Activated T-cell treated with anti-CD3 and anti-CD28 coated beads, Interleukin-2, amount 50 U/mL, for 72 hours (primary cell): ENCODE results near the gene TNN. TPM values are rescaled to one million over a fixed set of nuclear protein-coding genes. Genes with fewer than 3 reads are reported as not detected.
"Not testable (repeated sequence)": the region's sequence is repeated elsewhere in the genome, so short reads cannot be mapped to it uniquely, and the experiment has no call there.

Source experiments
- ATAC-seq, 2 donors: fragments of 150-1000 bp; cut with Tn5 transposase; replicated peaks in 1 of 2; 2 replicates each; pipeline ENCODE4 v1.10.0; 2021; ENCODE audit warnings: moderate library complexity in 2 of 2, mild to moderate bottlenecking in 1 of 2
- DNase-seq, 2 donors: peaks; one replicate each; pipeline ENCODE4 v3.0.0; 2021 to 2022; ENCODE audit warnings: mixed read lengths in 1 of 2
- H3K27ac Mint-ChIP-seq: one replicate; pipeline ENCODE4 v1.8.0; 2022; ENCODE audit warnings: mild to moderate bottlenecking, moderate library complexity, mixed read lengths
- H3K27me3 Mint-ChIP-seq: one replicate; pipeline ENCODE4 v1.8.0; 2022; ENCODE audit warnings: low read depth, mixed read lengths
- H3K36me3 Mint-ChIP-seq, 2 donors: one replicate each; pipeline ENCODE4 v1.8.0; 2022; ENCODE audit warnings: mixed read lengths in 2 of 2, mild to moderate bottlenecking in 1 of 2; ENCODE audit not compliant: insufficient read depth in 2 of 2
- H3K4me1 Mint-ChIP-seq: one replicate; pipeline ENCODE4 v1.8.0; 2022; ENCODE audit warnings: low read depth, mixed read lengths
- H3K4me3 Mint-ChIP-seq, 2 donors: one replicate each; pipeline ENCODE4 v1.8.0; 2022; ENCODE audit warnings: mild to moderate bottlenecking in 2 of 2, mixed read lengths in 2 of 2, moderate library complexity in 2 of 2
- H3K9me3 Mint-ChIP-seq, 2 donors: one replicate each; pipeline ENCODE4 v1.8.0; 2022; ENCODE audit warnings: mixed read lengths in 2 of 2
- total RNA-seq, 2 donors: library from RNA; stranded (reverse); gene quantifications; one replicate each; pipeline ENCODE4 v1.2.3, GENCODE V29; 2022

TNN gene
- total RNA-seq, 2 donors from 2014 or later = not detected

DNA sequence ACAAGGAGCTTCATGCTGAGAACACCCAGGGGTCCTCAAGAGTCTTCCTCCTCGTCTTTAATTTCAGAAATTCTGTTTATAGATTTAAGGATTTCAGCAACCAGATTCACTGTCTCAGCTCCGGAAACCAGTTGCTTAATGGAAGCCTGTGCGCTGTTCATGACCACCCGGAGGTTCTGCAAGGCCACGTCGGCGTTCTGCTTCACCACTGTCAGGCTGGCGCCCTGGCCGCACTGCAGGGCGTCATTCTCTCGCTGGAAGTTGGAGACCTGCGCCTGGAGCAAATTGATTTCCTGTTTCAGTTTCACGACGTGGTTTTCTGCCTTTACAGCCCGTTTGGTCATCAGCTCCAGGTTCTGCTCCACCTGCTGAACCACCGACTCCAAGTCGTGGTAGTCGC lies 23.0 kb upstream of the TNN start:
- peaks cover 28% of the 10 kb centered on the region for H3K27me3 Mint-ChIP-seq

DNA sequence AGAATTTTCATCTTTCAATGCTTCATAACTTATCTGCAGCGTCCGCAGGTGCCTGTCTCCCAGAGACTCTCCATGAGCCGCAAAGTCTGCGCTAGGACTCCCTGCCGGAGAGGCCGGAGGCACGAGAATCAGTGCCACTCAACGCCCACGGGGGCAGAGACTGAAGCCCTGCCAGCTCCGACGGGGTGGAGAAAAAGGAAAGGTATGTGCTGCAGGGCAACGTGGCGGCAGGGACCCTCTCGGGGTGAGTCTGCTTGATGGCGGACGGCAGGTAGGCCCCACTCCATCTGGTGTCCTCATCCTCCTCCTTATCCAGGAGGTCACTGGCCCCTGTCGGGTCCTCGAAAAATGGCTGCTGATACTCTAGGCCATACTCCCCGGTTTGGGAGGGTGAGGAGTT lies 22.5 kb upstream of the TNN start:
- peaks cover 27% of the 10 kb centered on the region for H3K27me3 Mint-ChIP-seq
- H3K4me1 Mint-ChIP-seq = no peaks in the 10 kb centered on the region
- H3K36me3 Mint-ChIP-seq = no peaks in the 10 kb centered on the region
- no peak for DNase-seq
- no peak for ATAC-seq
- H3K4me3 Mint-ChIP-seq = no peak overlapping the region
- H3K9me3 Mint-ChIP-seq = no peaks in the 10 kb centered on the region
- H3K27ac Mint-ChIP-seq = no peak overlapping the region

More for the DNA sequence above, 23.0 kb upstream of the TNN start:
- DNase-seq, H3K4me3 Mint-ChIP-seq, H3K27ac Mint-ChIP-seq, H3K4me1 Mint-ChIP-seq, ATAC-seq, H3K36me3 Mint-ChIP-seq, H3K9me3 Mint-ChIP-seq: not testable (repeated sequence)

DNA sequence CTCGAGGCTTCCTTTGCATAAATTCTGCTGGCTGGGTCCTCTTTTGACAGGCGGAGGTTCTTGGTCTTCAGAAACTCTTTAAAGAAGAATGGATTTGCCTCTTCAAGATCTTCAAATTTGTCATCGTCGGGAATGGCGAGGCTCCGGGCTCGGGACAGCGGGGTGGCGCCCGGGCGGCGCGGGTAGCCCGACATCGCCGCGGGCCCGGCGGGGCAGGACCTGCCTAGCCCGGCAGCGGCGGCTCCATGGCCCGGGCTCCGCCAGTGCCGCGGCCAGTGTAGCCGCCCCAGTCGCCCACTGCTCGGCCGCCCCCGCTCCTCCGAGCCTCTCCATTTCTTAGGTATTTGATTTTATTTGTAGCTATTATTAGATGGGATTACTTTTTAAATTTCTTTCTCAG lies 22.1 kb upstream of the TNN start:
- Mint-ChIP-seq H3K4me1 (no peaks in the 10 kb centered on the region), H3K4me3 (no peak overlapping the region), H3K9me3 (no peaks in the 10 kb centered on the region), H3K27ac (no peak overlapping the region), H3K36me3 (no peaks in the 10 kb centered on the region), H3K27me3 (peaks cover 24% of the 10 kb centered on the region)
- DNase-seq (no peak), ATAC-seq (no peak)

DNA sequence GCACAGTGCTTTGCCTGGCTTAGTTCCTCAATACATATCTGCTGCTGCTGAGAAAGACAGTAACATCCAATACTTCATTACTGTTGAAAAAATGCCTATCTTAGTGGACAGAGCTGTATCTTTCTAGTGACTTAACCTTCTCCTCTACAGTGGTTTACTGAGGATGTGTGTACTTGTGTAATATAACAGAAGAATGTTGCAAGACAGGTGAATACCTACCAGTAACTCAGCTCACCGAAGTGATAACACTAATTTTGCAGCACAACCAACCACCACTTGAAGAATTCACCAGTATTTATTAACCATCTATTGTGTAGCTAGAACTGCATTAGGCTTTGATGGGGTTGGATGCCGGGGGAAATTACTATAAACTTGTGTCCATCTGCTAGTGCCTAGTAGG lies 16.6 kb upstream of the TNN start:
- no peak overlapping the region for H3K4me3 Mint-ChIP-seq
- peaks cover 33% of the 10 kb centered on the region for H3K27me3 Mint-ChIP-seq

DNA sequence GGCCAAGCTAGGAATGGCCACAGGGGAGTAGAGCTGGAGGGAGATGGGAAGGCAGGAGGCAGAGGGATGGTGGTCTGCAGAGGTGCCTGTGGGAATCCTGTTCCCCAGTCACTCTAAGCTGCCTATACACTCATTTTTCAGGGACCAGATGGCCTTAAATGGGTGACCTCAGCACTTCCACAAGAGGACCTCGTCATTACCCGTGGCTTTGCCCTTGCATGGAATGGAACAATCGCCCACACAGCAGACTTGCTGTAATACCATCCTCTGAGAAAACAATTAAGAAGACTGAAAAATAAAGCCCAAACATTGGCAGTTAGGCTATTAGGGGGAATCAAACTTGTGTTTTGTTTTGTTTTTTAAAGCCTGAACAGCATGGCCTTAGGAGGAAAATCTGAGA lies 12.9 kb upstream of the TNN start:
- Mint-ChIP-seq H3K27me3 (peaks cover 9% of the 10 kb centered on the region), H3K36me3 (peaks cover 0 to 2% of the 10 kb centered on the region in 2 donors), H3K4me3 (no peak overlapping the region), H3K27ac (no peak overlapping the region), H3K4me1 (no peaks in the 10 kb centered on the region), H3K9me3 (peaks cover 0 to 3% of the 10 kb centered on the region in 2 donors)
- DNase-seq = no peak
- ATAC-seq = no peak

More for the DNA sequence above, 16.6 kb upstream of the TNN start:
- no peak overlapping the region for H3K27ac Mint-ChIP-seq
- ATAC-seq (no peak), DNase-seq (no peak)
- no peaks in the 10 kb centered on the region for H3K36me3 Mint-ChIP-seq
- H3K9me3 Mint-ChIP-seq = no peaks in the 10 kb centered on the region
- H3K4me1 Mint-ChIP-seq = no peaks in the 10 kb centered on the region

DNA sequence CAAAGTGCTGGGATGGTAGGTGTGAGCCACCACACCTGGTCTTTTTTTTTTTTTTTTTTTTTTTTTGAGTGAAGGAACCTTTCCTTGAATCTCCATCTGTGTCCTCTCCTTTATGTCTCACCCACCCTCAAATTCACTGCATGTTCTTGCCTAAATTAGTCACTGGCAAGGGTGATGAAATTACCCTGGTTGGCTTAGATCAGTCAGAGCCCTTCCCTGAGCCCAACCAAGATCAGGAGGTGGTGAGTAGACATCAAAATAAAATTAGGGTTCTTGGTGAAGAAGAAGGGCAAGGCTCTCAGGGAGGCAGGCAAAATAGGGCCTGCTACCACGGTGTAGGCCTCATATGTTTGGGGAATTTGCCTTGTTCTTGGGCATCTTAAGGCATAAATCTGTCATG lies 5.3 kb upstream of the TNN start:
- Mint-ChIP-seq H3K27ac (no peak overlapping the region), H3K4me3 (no peak overlapping the region), H3K27me3 (peaks cover 5% of the 10 kb centered on the region), H3K4me1 (no peaks in the 10 kb centered on the region), H3K9me3 (no peaks in the 10 kb centered on the region), H3K36me3 (no peaks in the 10 kb centered on the region)
- DNase-seq (no peak), ATAC-seq (peak; percentile 34 to 62)

DNA sequence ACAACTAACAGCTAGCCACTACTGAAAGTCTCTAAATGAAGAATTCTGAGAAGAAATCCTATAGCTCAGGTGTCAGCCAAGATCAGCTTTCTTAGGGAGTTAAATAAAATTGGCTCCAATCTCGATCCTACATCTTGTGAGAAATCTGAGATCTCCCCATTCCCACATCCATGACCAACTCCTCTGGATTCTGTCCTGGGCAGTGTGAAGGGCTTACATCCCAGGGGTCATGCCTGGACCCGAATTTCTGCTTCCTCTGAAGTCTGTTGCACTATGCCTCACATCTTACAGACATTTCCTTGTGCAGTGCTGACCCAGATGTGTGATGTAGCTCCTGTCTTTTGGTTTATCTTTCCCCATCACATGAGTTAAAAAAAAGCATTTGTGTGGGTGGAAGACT lies 4.8 kb upstream of the TNN start:
- Mint-ChIP-seq H3K9me3 (no peaks in the 10 kb centered on the region), H3K27me3 (peaks cover 5% of the 10 kb centered on the region), H3K4me1 (no peaks in the 10 kb centered on the region), H3K27ac (no peak overlapping the region), H3K4me3 (no peak overlapping the region), H3K36me3 (no peaks in the 10 kb centered on the region)
- no peak for ATAC-seq
- no peak for DNase-seq

DNA sequence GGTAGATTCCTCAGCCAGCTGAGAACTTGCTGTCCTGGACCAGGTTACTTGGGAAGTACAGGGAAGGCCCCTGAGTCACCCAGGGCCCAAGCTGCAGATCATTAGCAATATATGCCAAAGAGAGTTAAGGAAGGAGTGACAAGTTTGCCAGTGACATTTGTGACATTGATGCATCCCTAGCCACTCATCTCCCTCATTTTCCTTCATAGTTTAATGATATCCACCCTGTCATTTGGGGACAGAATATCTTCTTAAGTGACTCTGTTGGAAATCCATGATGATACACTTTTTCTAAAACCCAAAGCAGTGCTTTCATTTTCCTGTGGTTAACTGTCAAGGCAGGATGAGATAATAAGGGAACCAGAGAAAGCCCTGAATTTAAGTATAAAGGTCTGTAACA lies 3.2 kb downstream of the TNN start:
- peaks cover 24% of the 10 kb centered on the region for H3K4me1 Mint-ChIP-seq
- peaks cover 5% of the 10 kb centered on the region for H3K27me3 Mint-ChIP-seq

DNA sequence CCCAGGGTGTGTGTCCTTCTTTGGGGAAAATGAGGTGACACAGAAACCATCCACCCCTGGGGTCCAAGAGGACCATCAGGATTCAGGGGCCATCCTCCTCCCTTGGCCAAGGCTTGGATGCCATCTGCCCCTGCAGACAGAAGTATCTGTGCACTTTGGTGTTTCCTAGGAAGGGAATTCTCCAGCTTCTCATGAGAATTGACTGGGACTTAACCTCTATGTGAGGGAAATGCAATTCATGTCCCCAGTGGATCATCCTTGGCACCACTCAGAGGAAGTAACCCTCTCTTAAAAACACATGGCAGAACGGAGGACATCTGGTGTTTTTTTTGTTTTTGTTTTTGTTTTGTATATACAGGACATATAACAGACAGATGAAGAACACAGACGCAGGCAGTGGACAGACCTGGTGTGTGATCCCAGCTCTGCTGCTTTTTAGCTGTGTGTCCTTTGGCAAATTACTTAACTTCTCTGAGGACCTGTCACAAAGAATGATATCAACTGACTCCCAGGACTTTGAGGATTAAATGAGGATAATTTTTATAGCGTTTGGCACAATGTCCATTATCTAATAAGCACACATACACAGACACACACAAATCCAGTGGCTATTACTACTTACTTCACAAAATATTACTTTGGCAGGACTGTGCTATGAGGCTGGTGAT lies 3.8 kb downstream of the TNN start:
- H3K36me3 Mint-ChIP-seq = no peaks in the 10 kb centered on the region
- H3K4me1 Mint-ChIP-seq = peaks cover 24% of the 10 kb centered on the region
- no peaks in the 10 kb centered on the region for H3K9me3 Mint-ChIP-seq
- no peak for ATAC-seq
- no peak for DNase-seq
- no peaks in the 10 kb centered on the region for H3K27me3 Mint-ChIP-seq
- no peak overlapping the region for H3K27ac Mint-ChIP-seq
- H3K4me3 Mint-ChIP-seq = no peak overlapping the region

More for the DNA sequence above, 3.2 kb downstream of the TNN start:
- ATAC-seq (no peak), DNase-seq (no peak)
- H3K36me3 Mint-ChIP-seq = no peaks in the 10 kb centered on the region
- no peak overlapping the region for H3K4me3 Mint-ChIP-seq
- no peak overlapping the region for H3K27ac Mint-ChIP-seq
- no peaks in the 10 kb centered on the region for H3K9me3 Mint-ChIP-seq

DNA sequence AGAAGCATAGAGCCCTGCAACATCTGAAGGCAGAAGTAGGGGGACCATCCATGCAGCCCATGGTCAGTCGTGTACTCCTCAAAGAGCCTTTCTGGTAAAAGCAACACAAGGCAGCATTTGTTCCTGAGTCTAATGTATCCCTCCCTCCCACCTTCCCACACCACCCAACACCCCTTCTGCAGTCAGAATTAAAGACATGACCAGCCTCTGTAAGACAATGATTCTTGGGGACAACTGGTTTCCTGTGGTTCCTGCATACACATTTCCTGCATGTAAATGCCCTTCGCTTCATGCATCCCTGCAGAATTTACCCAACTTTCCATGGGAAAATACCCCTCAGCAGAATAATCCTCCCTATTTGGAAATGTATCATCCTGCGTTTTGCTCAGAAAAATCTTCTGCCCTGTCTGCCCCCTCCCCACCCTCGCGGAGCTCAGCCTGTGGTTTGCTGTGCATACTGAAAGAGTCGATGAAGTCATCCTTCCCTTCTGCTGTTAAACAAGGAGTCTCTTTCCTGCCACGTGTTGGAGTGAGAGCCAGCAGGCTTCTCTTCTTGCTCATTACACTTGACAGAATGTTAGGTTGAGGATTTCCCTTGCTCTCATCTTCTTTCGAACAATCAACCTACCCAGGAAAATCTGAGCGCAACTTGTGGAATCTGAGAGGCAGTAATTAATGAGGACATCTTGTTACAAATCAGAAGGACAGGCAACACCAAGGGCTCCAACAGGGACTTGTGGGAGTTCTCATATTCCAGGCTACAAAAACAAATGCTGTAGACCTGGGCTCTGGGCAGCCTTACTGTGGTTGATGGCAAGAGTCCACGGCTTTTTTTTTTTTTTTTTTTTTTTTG lies 4.7 kb downstream of the TNN start:
- Mint-ChIP-seq H3K9me3 (no peaks in the 10 kb centered on the region), H3K27me3 (no peaks in the 10 kb centered on the region), H3K27ac (no peak overlapping the region), H3K36me3 (no peaks in the 10 kb centered on the region), H3K4me1 (peaks cover 24% of the 10 kb centered on the region), H3K4me3 (peak overlapping the region; percentile 28 to 66)
- DNase-seq (peak; percentile 29 to 41), ATAC-seq (peak; percentile 87 to 90)

DNA sequence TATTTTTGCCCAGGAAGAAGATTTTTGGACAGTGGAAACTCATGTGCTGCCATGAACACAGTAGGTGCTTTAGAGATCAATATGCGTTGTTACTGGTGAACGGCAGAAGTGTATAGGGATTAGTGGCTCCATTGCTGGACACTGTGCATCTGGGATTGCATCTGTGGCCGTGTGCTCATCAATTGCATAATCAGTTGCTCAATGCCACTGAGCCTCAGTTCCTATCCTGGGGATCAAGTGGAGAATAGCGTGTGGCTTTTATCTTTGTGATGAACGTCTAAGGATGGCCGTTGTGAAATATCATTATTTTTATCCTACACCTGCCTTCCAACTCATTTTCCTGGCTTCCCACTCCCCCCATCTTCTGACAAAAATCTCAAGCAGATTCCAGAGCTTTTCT lies 5.4 kb downstream of the TNN start:
- ATAC-seq = no peak

DNA sequence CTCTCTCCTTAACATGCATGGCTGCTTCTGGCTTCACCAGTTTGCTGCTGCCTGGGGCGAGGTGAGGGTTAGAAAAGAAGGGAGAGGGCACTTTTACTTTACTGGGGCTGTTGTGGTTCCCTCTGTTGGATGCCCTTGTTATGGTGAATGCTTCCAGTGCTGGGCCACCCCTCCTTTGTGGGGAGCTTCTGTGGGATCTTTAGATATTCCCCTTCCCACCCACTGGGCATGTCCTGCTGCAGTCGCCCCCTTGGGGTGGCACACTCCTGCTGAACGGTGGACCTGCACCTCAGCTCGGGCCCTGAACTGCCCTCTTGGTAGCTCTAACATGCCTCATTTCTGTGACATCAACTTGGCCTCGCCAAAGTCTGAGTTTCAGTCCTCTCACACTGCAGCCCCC lies 6.0 kb downstream of the TNN start:
- no peak overlapping the region for H3K4me3 Mint-ChIP-seq
- DNase-seq (no peak), ATAC-seq (no peak)
- H3K27me3 Mint-ChIP-seq = no peaks in the 10 kb centered on the region
- no peak overlapping the region for H3K27ac Mint-ChIP-seq
- peaks cover 24% of the 10 kb centered on the region for H3K4me1 Mint-ChIP-seq
- H3K36me3 Mint-ChIP-seq = no peaks in the 10 kb centered on the region
- no peaks in the 10 kb centered on the region for H3K9me3 Mint-ChIP-seq

More for the DNA sequence above, 5.4 kb downstream of the TNN start:
- no peaks in the 10 kb centered on the region for H3K9me3 Mint-ChIP-seq
- peaks cover 24% of the 10 kb centered on the region for H3K4me1 Mint-ChIP-seq
- H3K27ac Mint-ChIP-seq = no peak overlapping the region
- no peak for DNase-seq
- H3K36me3 Mint-ChIP-seq = no peaks in the 10 kb centered on the region
- no peaks in the 10 kb centered on the region for H3K27me3 Mint-ChIP-seq
- H3K4me3 Mint-ChIP-seq = peak overlapping the region in 1 of 2 donors; percentile 25

DNA sequence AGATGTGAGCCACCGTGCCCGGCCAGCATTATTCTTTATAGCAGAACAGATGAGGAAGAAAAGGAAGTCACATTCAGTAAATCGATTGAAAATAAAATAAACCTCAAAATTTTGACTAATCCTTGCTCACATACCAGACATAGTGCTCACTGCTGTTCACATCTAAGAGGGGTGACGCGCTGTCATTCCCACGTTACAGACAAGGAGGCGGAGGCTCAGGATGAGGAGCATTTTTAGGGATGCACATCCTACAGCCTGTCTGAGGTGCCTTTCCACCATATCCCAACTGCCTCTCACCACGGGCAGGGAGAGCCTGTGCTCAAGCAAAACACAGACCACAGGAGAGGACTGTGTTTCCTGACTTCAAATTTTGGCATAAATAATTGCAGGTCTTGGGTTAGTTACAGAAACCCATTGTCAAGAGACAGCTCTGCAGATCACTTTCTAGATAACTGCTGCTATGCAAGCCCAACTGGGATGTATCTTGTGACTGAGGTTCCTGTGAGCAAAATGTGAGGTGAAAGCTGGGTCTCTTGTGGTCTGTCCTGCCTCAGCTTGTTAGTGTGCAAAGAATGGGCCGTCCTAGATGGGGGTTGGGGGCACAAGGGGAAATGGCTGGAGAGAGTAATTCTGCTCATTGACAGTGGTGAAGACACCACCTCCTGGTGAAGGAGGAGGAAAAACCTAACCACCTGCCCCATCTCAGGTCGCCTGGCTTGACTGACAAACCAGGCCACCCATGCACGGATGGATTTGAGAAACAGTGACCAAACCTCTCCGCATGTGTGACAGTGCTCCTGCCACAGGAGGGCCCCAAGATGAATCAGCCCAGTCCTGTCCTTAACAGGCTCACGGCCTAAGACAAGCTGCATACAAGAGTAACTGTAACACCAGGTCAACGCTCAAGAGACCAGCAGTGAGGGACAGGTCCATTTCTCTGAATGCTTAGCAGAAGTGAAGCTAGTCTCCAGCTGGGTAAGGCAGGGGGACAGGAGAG lies 8.2 kb downstream of the TNN start:
- Mint-ChIP-seq H3K9me3 (no peaks in the 10 kb centered on the region), H3K27me3 (peaks cover 3% of the 10 kb centered on the region), H3K4me3 (no peak overlapping the region), H3K36me3 (no peaks in the 10 kb centered on the region), H3K27ac (no peak overlapping the region), H3K4me1 (peaks cover 19% of the 10 kb centered on the region)
- DNase-seq (no peak), ATAC-seq (no peak)
